Activated CD8-positive, alpha-beta T cell treated with anti-CD3 and anti-CD28 coated beads for 36 hours (primary cell): Measurements from ENCODE around the gene PCDHA5. TPM values are rescaled to one million over a fixed set of nuclear protein-coding genes. Genes with fewer than 3 reads are reported as not detected.
"Not testable (repeated sequence)": the region's sequence is repeated elsewhere in the genome, so short reads cannot be mapped to it uniquely, and the experiment has no call there.

Experiments used
- ATAC-seq: fragments of 200-7000 bp; cut with Tn5 transposase; one replicate; pipeline ENCODE4 v1.10.0; 2021; ENCODE audit warnings: mild to moderate bottlenecking, moderate library complexity
- CTCF ChIA-PET: fragments of 350-600 bp; sonication (Branson Sonifier 250); formaldehyde crosslinking; loops from one replicate; lab custom pipeline; 2021; ENCODE audit warnings: antibody characterized with exemption; lab: Charles Lee
- POLR2A ChIA-PET: fragments of 350-600 bp; sonication (Branson Sonifier 250); formaldehyde crosslinking; loops from one replicate; lab custom pipeline; 2021; ENCODE audit warnings: antibody characterized with exemption; lab: Charles Lee
- DNase-seq: peaks from one replicate; pipeline ENCODE4 v3.0.0-alpha.2; 2020
- H3K27ac Mint-ChIP-seq: one replicate; pipeline ENCODE4 v1.8.0; 2021; ENCODE audit warnings: mild to moderate bottlenecking, mixed read lengths
- H3K27me3 Mint-ChIP-seq: one replicate; pipeline ENCODE4 v1.8.0; 2021; ENCODE audit warnings: mixed read lengths
- H3K36me3 Mint-ChIP-seq: one replicate; pipeline ENCODE4 v1.8.0; 2021; ENCODE audit warnings: low read depth, mixed read lengths
- H3K4me1 Mint-ChIP-seq: one replicate; pipeline ENCODE4 v1.8.0; 2021; ENCODE audit warnings: low read depth, mixed read lengths
- H3K4me3 Mint-ChIP-seq: one replicate; pipeline ENCODE4 v1.8.0; 2021; ENCODE audit warnings: mild to moderate bottlenecking, moderate library complexity, mixed read lengths
- H3K9me3 Mint-ChIP-seq: one replicate; pipeline ENCODE4 v1.8.0; 2021; ENCODE audit warnings: mixed read lengths
- CTCF ChIP-seq: fragments of 200-600 bp; IDR thresholded peaks from one replicate; pipeline ENCODE4 v1.8.0; 2022; ENCODE audit warnings: antibody characterized with exemption, mild to moderate bottlenecking
- intact Hi-C: fragments of 100-400 bp; cut with micrococcal nuclease; formaldehyde crosslinking; loops from one replicate; pipeline ENCODE4 v1.10.0; 2022
- total RNA-seq, 2 experiments: library from RNA; stranded (reverse); gene quantifications; one replicate each; pipeline ENCODE4 v1.2.3, GENCODE V29; 2021

Gene PCDHA5
- not detected for total RNA-seq

DNA sequence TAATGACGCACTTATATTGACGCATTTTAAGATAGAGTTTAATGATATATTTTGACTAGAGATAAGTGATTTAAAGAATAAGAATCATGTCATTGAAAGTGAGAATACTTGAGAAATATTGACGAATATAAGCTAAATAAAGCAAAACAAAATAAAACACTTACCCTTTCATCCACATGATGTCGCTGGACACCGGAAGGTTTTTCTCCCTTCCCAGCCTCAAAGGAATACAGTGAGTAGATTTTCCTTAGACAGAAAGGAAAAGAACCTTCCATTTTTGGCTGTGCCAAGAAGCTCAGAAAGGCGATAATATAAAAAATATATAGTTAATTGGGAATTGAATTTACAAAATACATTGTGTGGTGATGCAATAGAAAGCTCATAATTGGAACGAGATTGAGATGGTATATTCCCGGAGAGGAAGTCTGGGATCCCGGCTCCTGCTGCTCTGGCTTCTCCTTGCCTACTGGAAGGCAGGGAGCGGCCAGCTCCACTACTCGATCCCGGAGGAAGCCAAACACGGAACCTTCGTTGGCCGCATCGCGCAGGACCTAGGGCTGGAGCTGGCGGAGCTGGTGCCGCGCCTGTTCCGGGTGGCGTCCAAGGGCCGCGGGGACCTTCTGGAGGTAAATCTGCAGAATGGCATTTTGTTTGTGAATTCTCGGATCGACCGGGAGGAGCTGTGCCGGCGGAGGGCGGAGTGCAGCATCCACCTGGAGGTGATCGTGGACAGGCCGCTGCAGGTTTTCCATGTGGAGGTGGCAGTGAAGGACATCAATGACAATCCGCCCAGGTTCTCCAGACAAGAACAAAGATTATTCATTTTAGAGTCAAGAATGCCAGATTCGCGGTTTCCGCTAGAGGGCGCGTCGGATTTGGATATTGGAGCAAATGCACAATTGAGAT is at the start of gene PCDHA5:
TSS of gene PCDHA5 (plus strand) at position 239 of the 906 bp plus-strand sequence.
- H3K36me3 Mint-ChIP-seq = peaks cover 4% of the 10 kb centered on the region
- no peaks in the 10 kb centered on the region for H3K4me1 Mint-ChIP-seq
- peaks cover 6% of the 10 kb centered on the region for H3K27me3 Mint-ChIP-seq
- POLR2A ChIA-PET = interaction anchor here (0.6 kb wide), 1 partner anchor 491 kb away, joined by 3 read pairs; no protein-coding TSS in a partner anchor
- CTCF ChIA-PET = interaction anchor here (0.7 to 2.0 kb wide), 3 partner anchors 19 to 701 kb away, joined by 3 to 7 read pairs (median 6); partner anchors contain the start of gene PCDHA8
- DNase-seq = peak; percentile 58
- no peak within 1 kb of the TSS for H3K4me3 Mint-ChIP-seq
- intact Hi-C loops = no loop called here
- H3K27ac Mint-ChIP-seq = no peak within 1 kb of the TSS
- no peak for TF ChIP-seq CTCF
- ATAC-seq = no peak
- peaks cover 5% of the 10 kb centered on the region for H3K9me3 Mint-ChIP-seq

DNA sequence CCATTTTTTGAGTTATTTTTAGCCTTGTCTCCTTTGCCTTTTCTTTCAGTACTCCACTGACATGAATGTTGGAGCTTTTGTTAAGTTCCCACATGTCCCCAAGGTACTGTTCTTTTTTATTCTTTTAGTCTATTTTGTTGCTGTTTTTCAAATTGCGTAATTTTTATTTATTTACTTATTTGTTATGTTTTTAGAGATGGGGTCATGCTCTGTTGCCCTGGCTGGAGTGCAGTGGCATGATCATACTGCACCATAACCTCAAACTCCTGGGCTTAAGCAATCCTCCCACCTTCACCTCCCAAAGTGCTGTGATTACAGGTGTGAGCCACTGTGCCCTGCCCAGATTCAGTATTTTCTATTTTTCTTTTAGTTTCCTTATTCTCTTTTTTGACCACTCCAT is 40.9 kb upstream of the PCDHA5 start:
- ATAC-seq = no peak
- TF ChIP-seq CTCF = no peak
- intact Hi-C loops = no loop called here
- DNase-seq = no peak
- ChIA-PET CTCF (no interaction called here), POLR2A (no interaction called here)
- Mint-ChIP-seq H3K9me3 (peaks cover 43% of the 10 kb centered on the region), H3K36me3 (peaks cover 15% of the 10 kb centered on the region), H3K4me3 (no peak overlapping the region), H3K27ac (no peak overlapping the region), H3K27me3 (peaks cover 5% of the 10 kb centered on the region), H3K4me1 (no peaks in the 10 kb centered on the region)

- Mint-ChIP-seq H3K4me3 (no peak within 1 kb of the TSS), H3K27ac (no peak within 1 kb of the TSS), H3K4me1 (no peaks in the 10 kb centered on the region), H3K27me3 (peaks cover 19% of the 10 kb centered on the region), H3K9me3 (peaks cover 35% of the 10 kb centered on the region), H3K36me3 (peaks cover 17% of the 10 kb centered on the region)
- no peak for TF ChIP-seq CTCF
- ChIA-PET POLR2A (no interaction called here), CTCF (interaction anchor here (0.7 to 1.6 kb wide), 8 partner anchors 9 to 177 kb away, joined by 3 to 5 read pairs (median 3); partner anchors contain the start of gene PCDHA4)
- ATAC-seq (no peak), DNase-seq (no peak)
- intact Hi-C loops = no loop called here
Observed at GRCh38 chr5:140785905-140786686, 35.3 kb upstream of the PCDHA5 start, which contains the start of gene PCDHA1. Gene PCDHA1 (plus strand): TSS chr5:140786140.

- H3K27me3 Mint-ChIP-seq = peaks cover 21% of the 10 kb centered on the region
- H3K4me3 Mint-ChIP-seq, H3K27ac Mint-ChIP-seq, H3K4me1 Mint-ChIP-seq, POLR2A ChIA-PET, DNase-seq, ATAC-seq, intact Hi-C loops: not testable (repeated sequence)
- CTCF ChIA-PET = interaction anchor here (1.6 kb wide), 1 partner anchor 8 kb away, joined by 5 read pairs; no protein-coding TSS in a partner anchor
- peaks cover 28% of the 10 kb centered on the region for H3K9me3 Mint-ChIP-seq
- peaks cover 14% of the 10 kb centered on the region for H3K36me3 Mint-ChIP-seq
Observed at GRCh38 chr5:140787422-140787821, 34.0 kb upstream of the PCDHA5 start.

DNA sequence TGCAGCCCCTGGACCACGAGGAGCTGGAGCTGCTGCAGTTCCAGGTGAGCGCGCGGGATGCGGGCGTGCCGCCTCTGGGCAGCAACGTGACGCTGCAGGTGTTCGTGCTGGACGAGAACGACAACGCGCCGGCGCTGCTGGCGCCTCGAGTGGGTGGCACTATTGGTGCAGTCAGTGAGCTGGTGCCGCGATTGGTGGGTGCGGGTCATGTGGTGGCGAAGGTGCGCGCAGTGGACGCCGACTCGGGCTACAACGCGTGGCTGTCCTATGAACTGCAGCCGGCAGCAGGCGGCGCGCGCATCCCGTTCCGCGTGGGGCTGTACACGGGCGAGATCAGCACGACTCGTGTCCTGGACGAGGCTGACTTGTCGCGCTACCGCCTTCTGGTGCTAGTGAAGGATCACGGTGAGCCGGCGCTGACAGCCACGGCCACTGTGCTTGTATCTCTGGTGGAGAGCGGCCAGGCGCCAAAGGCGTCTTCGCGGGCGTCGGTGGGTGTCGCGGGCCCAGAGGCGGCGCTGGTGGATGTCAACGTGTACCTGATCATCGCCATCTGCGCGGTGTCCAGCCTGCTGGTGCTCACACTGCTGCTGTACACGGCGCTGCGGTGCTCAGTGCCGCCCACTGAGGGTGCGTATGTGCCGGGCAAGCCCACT is 33.4 kb upstream of the PCDHA5 start:
- CTCF ChIA-PET, POLR2A ChIA-PET, DNase-seq, ATAC-seq, H3K4me1 Mint-ChIP-seq, H3K4me3 Mint-ChIP-seq, H3K27ac Mint-ChIP-seq, intact Hi-C loops: not testable (repeated sequence)
- peaks cover 24% of the 10 kb centered on the region for H3K27me3 Mint-ChIP-seq
- peaks cover 14% of the 10 kb centered on the region for H3K36me3 Mint-ChIP-seq
- H3K9me3 Mint-ChIP-seq = peaks cover 25% of the 10 kb centered on the region
